SK-N-SH treated with all-trans-retinoic acid at 6 μM for 48 hours (cell line): ENCODE results near the gene BCAR1.

Experiments
- ARNTL ChIP-seq: fragments of 450-650 bp; formaldehyde crosslinking; IDR thresholded peaks from 2 replicates; pipeline ENCODE4 v1.5.0; 2020; ENCODE audit warnings: low read depth, mild to moderate bottlenecking, moderate library complexity, borderline replicate concordance
- BACH2 ChIP-seq: fragments of 250-450 bp; sonication (Bioruptor Pico); IDR thresholded peaks from 2 replicates; pipeline ENCODE4 v1.9.0; 2021; ENCODE audit warnings: mild to moderate bottlenecking, borderline replicate concordance
- RARB ChIP-seq: fragments of 250-450 bp; sonication (Bioruptor Pico); IDR thresholded peaks from 2 replicates; pipeline ENCODE4 v1.8.0; 2021; ENCODE audit warnings: mild to moderate bottlenecking, moderate library complexity
- SNAI2 ChIP-seq: fragments of 250-450 bp; sonication (Bioruptor Pico); IDR thresholded peaks from 2 replicates; pipeline ENCODE4 v1.5.0; 2020; ENCODE audit warnings: mild to moderate bottlenecking, moderate library complexity
- TCF4 ChIP-seq: fragments of 250-450 bp; sonication (Bioruptor Pico); IDR thresholded peaks from 2 replicates; pipeline ENCODE4 v1.8.0; 2021; ENCODE audit warnings: mild to moderate bottlenecking, moderate library complexity, borderline replicate concordance
- TOX ChIP-seq: fragments of 250-450 bp; sonication (Bioruptor Pico); IDR thresholded peaks from 2 replicates; pipeline ENCODE4 v1.8.0; 2021; ENCODE audit warnings: mild to moderate bottlenecking, moderate library complexity, borderline replicate concordance
- TF ChIP-seq, protein P1 (sequence below): fragments of 250-450 bp; sonication (Bioruptor Pico); IDR thresholded peaks from 2 replicates; pipeline ENCODE4 v1.8.0; 2021; ENCODE audit warnings: low read depth, mild to moderate bottlenecking, moderate library complexity, borderline replicate concordance
- TF ChIP-seq, protein P2 (sequence below): fragments of 250-450 bp; sonication (Bioruptor Pico); IDR thresholded peaks from 2 replicates; pipeline ENCODE4 v1.5.1; 2021; ENCODE audit warnings: mild to moderate bottlenecking, moderate library complexity
- TF ChIP-seq, protein P3 (sequence below): fragments of 250-450 bp; sonication (Bioruptor Pico); IDR thresholded peaks from 2 replicates; pipeline ENCODE4 v1.5.1; 2020; ENCODE audit warnings: low read depth, mild to moderate bottlenecking, moderate library complexity

DNA sequence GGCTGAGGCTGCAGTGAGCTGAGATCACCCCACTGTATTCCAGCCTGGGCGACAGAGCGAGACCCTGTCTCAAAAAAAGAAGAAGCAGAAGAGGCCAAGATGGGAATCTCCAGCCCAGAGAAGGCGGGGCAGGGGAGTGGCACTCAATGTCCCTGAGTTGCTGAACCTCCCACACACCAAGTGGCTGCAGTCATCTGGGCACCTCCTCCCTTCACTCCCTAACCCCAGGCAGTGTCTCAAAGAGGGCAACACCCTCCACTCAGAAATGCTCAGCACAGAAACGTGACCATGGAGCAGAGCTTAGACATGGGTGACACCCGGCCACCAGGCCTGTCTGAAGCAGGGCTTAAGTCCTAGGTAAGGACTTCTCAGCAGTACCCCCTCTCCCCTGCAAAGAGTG, 36.3 kb upstream of the BCAR1 start:
- TF ChIP-seq ARNTL (no peak), RARB (no peak), BACH2 (no peak), TOX (CRISPR knock-in tag) (no peak), SNAI2 (no peak), TCF4 (CRISPR knock-in tag) (no peak)
- TF ChIP-seq, protein P1, sequence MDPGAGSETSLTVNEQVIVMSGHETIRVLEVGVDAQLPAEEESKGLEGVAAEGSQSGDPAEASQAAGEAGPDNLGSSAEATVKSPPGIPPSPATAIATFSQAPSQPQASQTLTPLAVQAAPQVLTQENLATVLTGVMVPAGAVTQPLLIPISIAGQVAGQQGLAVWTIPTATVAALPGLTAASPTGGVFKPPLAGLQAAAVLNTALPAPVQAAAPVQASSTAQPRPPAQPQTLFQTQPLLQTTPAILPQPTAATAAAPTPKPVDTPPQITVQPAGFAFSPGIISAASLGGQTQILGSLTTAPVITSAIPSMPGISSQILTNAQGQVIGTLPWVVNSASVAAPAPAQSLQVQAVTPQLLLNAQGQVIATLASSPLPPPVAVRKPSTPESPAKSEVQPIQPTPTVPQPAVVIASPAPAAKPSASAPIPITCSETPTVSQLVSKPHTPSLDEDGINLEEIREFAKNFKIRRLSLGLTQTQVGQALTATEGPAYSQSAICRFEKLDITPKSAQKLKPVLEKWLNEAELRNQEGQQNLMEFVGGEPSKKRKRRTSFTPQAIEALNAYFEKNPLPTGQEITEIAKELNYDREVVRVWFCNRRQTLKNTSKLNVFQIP: no peak
- TF ChIP-seq, protein P2, sequence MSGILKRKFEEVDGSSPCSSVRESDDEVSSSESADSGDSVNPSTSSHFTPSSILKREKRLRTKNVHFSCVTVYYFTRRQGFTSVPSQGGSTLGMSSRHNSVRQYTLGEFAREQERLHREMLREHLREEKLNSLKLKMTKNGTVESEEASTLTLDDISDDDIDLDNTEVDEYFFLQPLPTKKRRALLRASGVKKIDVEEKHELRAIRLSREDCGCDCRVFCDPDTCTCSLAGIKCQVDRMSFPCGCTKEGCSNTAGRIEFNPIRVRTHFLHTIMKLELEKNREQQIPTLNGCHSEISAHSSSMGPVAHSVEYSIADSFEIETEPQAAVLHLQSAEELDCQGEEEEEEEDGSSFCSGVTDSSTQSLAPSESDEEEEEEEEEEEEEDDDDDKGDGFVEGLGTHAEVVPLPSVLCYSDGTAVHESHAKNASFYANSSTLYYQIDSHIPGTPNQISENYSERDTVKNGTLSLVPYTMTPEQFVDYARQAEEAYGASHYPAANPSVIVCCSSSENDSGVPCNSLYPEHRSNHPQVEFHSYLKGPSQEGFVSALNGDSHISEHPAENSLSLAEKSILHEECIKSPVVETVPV (CRISPR knock-in tag): no peak
- TF ChIP-seq, protein P3, sequence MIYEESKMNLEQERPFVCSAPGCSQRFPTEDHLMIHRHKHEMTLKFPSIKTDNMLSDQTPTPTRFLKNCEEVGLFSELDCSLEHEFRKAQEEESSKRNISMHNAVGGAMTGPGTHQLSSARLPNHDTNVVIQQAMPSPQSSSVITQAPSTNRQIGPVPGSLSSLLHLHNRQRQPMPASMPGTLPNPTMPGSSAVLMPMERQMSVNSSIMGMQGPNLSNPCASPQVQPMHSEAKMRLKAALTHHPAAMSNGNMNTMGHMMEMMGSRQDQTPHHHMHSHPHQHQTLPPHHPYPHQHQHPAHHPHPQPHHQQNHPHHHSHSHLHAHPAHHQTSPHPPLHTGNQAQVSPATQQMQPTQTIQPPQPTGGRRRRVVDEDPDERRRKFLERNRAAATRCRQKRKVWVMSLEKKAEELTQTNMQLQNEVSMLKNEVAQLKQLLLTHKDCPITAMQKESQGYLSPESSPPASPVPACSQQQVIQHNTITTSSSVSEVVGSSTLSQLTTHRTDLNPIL: no peak
